Measurements from ENCODE around the gene FILIP1. TPM values are rescaled to one million over a fixed set of nuclear protein-coding genes. Genes with fewer than 3 reads are reported as not detected.

Gene FILIP1
- total RNA-seq, 2 experiments from 2014 or later: not detected

DNA sequence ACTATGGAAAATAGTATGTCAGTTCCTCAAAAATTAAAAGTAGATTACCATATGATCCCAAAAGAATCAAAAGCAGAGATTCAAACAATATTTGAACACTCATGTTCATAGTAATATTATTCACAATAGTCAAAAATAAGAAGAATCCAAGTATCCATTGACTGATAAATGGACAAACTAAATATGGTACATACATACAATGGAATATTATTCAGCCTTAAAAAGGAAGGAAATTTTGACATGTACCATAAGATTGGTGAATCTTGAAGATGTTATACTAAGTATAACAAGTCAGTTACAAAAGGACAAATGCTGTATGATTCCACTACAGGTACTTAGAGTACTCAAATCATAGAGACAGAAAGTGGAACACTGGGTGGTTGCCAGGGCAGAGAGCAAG is 120.7 kb downstream of the FILIP1 start:
- ChIA-PET POLR2A (no interaction called here), CTCF (ENCODE audit: unreplicated experiment) (no interaction called here)
- Histone ChIP-seq H3K36me3 (ENCODE audit: insufficient read depth, low read length) (no peaks in the 10 kb centered on the region), H2AFZ (ENCODE audit: low read length) (no peak overlapping the region), H3K9me2 (ENCODE audit: insufficient read depth, low read length) (no peaks in the 10 kb centered on the region), H3K4me2 (ENCODE audit: low read length) (no peak overlapping the region), H3K4me3 (ENCODE audit: low read depth, low read length, poor library complexity, severe bottlenecking) (no peak overlapping the region), H3K27ac (ENCODE audit: low read depth, low read length, poor library complexity, severe bottlenecking) (no peak overlapping the region), H4K20me1 (ENCODE audit: insufficient read depth, low read length) (no peaks in the 10 kb centered on the region), H3K9me3 (ENCODE audit: low read length) (no peaks in the 10 kb centered on the region), H3K79me2 (ENCODE audit: insufficient read depth, low read depth, low read length) (no peaks in the 10 kb centered on the region), H3K4me1 (ENCODE audit: insufficient read depth, low read length, poor library complexity, severe bottlenecking) (no peaks in the 10 kb centered on the region)
- TF ChIP-seq, protein P1, sequence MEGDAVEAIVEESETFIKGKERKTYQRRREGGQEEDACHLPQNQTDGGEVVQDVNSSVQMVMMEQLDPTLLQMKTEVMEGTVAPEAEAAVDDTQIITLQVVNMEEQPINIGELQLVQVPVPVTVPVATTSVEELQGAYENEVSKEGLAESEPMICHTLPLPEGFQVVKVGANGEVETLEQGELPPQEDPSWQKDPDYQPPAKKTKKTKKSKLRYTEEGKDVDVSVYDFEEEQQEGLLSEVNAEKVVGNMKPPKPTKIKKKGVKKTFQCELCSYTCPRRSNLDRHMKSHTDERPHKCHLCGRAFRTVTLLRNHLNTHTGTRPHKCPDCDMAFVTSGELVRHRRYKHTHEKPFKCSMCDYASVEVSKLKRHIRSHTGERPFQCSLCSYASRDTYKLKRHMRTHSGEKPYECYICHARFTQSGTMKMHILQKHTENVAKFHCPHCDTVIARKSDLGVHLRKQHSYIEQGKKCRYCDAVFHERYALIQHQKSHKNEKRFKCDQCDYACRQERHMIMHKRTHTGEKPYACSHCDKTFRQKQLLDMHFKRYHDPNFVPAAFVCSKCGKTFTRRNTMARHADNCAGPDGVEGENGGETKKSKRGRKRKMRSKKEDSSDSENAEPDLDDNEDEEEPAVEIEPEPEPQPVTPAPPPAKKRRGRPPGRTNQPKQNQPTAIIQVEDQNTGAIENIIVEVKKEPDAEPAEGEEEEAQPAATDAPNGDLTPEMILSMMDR (conservative IDR thresholded peaks at IDR 0.05; ENCODE audit: low read length): no peak
- TF ChIP-seq EZH2phosphoT487 (IDR thresholded peaks at IDR 0.05; ENCODE audit: borderline replicate concordance, low read depth, low read length): no peak
- intact Hi-C loops (cut with micrococcal nuclease; ENCODE audit: unreplicated experiment): no loop called here
- BruUV-seq (replicated peaks): no TSS peak
- DNase-seq (ENCODE audit: low spot score): no peak

DNA sequence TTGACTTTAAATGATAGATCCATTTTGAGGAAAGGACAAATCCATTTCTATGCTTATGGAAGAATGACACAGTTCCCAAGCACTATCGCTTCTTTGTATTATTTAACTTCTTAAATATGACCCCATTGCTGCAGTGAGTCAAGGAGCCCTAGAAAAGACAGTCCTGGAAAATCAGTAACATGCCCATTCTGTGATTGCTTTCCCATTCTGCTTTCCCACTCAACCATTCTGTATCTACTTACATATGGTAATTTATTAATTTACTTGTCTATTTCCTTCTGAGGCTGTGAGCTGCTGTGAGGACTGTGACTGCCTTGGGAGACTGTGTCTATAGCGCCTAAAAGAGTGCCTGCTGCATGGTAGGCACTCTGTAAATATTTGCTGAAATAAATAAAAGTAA is 123.6 kb downstream of the FILIP1 start:
- no peak for TF ChIP-seq EZH2phosphoT487 (IDR thresholded peaks at IDR 0.05; ENCODE audit: borderline replicate concordance, low read depth, low read length)
- TF ChIP-seq, protein P1 (conservative IDR thresholded peaks at IDR 0.05; ENCODE audit: low read length): no peak
- intact Hi-C loops (cut with micrococcal nuclease; ENCODE audit: unreplicated experiment): no loop called here
- H3K27ac ChIP-seq (ENCODE audit: low read depth, low read length, poor library complexity, severe bottlenecking): no peak overlapping the region
- no peaks in the 10 kb centered on the region for H3K9me3 ChIP-seq (ENCODE audit: low read length)
- POLR2A ChIA-PET: no interaction called here
- H3K36me3 ChIP-seq (ENCODE audit: insufficient read depth, low read length): no peaks in the 10 kb centered on the region
- H3K4me3 ChIP-seq (ENCODE audit: low read depth, low read length, poor library complexity, severe bottlenecking): no peak overlapping the region
- no peak overlapping the region for H3K4me2 ChIP-seq (ENCODE audit: low read length)
- no TSS peak for BruUV-seq (replicated peaks)
- H3K4me1 ChIP-seq (ENCODE audit: insufficient read depth, low read length, poor library complexity, severe bottlenecking): no peaks in the 10 kb centered on the region
- H4K20me1 ChIP-seq (ENCODE audit: insufficient read depth, low read length): no peaks in the 10 kb centered on the region
- DNase-seq (ENCODE audit: low spot score): no peak
- H3K79me2 ChIP-seq (ENCODE audit: insufficient read depth, low read depth, low read length): no peaks in the 10 kb centered on the region
- no peaks in the 10 kb centered on the region for H3K9me2 ChIP-seq (ENCODE audit: insufficient read depth, low read length)
- H2AFZ ChIP-seq (ENCODE audit: low read length): no peak overlapping the region
- CTCF ChIA-PET (ENCODE audit: unreplicated experiment): no interaction called here

DNA sequence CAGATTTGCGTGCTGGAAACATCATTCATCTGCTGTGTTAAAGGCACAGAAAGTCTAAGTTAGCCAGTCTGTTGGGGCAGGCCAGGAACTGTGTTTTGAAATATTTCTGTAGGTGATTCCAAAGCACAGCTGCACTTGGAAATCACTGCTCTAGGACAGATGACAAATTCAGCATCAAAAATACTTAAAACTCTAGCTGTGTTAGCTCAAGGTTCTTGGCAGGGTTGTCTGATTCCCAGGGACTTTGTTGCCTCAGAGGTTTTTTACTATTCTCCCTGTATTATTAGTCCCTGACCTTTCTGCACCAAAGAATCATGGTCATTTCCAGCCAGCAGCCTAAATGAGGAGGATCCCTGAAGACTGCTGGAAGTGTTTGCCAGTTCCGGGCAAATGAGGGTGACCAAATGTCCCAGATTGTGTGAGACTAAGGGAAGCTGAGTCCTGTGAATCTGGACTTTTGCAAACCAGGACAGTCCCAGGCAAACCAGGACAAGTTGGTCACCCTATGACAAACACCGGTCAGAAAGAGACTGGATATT is 124.7 kb downstream of the FILIP1 start:
- no peaks in the 10 kb centered on the region for H3K79me2 ChIP-seq (ENCODE audit: insufficient read depth, low read depth, low read length)
- H3K4me1 ChIP-seq (ENCODE audit: insufficient read depth, low read length, poor library complexity, severe bottlenecking): no peaks in the 10 kb centered on the region
- H3K9me3 ChIP-seq (ENCODE audit: low read length): no peaks in the 10 kb centered on the region
- no TSS peak for BruUV-seq (replicated peaks)
- CTCF ChIA-PET (ENCODE audit: unreplicated experiment): no interaction called here
- H3K4me3 ChIP-seq (ENCODE audit: low read depth, low read length, poor library complexity, severe bottlenecking): no peak overlapping the region
- no peaks in the 10 kb centered on the region for H3K36me3 ChIP-seq (ENCODE audit: insufficient read depth, low read length)
- H4K20me1 ChIP-seq (ENCODE audit: insufficient read depth, low read length): no peaks in the 10 kb centered on the region
- H3K27ac ChIP-seq (ENCODE audit: low read depth, low read length, poor library complexity, severe bottlenecking): no peak overlapping the region
- POLR2A ChIA-PET: interaction anchor here (0.6 kb wide), 1 partner anchor 510 kb away, joined by 3 read pairs; no protein-coding TSS in a partner anchor
- DNase-seq (ENCODE audit: low spot score): no peak
- no peak for TF ChIP-seq EZH2phosphoT487 (IDR thresholded peaks at IDR 0.05; ENCODE audit: borderline replicate concordance, low read depth, low read length)
- TF ChIP-seq, protein P1 (conservative IDR thresholded peaks at IDR 0.05; ENCODE audit: low read length): no peak
- no peaks in the 10 kb centered on the region for H3K9me2 ChIP-seq (ENCODE audit: insufficient read depth, low read length)
- H2AFZ ChIP-seq (ENCODE audit: low read length): no peak overlapping the region
- no peak overlapping the region for H3K4me2 ChIP-seq (ENCODE audit: low read length)
- intact Hi-C loops (cut with micrococcal nuclease; ENCODE audit: unreplicated experiment): no loop called here

Measured in OCI-LY7 (cell line).